GM18502 (cell line): ENCODE measurements around the gene KLK12.

Experiments used
- ATAC-seq: cut with Tn5 transposase; IDR thresholded peaks from one replicate; pipeline ENCODE4 v1.9.1; 2021; ENCODE audit warnings: mild to moderate bottlenecking; ENCODE audit not compliant: unreplicated experiment, poor library complexity

The KLK12 gene

GRCh38 chr19:51059715-51060114 is 24.9 kb upstream of the KLK12 start:
- no peak for ATAC-seq

- no peak for ATAC-seq
These were observed 21.1 kb upstream of the KLK12 start for GRCh38 chr19:51055866-51056265.

- ATAC-seq = no peak
These were observed 12.2 kb upstream of the KLK12 start for GRCh38 chr19:51047031-51047335.

- no peak for ATAC-seq
These were observed 9.5 kb upstream of the KLK12 start for GRCh38 chr19:51044327-51044726.

GRCh38 chr19:51043497-51043896 is 8.7 kb upstream of the KLK12 start:
- no peak for ATAC-seq

- ATAC-seq = no peak
These were observed 5.3 kb upstream of the KLK12 start for GRCh38 chr19:51040151-51040550.

GRCh38 chr19:51036519-51036918 is 1.7 kb upstream of the KLK12 start:
- no peak for ATAC-seq

GRCh38 chr19:51031880-51032225 is 2.9 kb downstream of the KLK12 start:
- no peak for ATAC-seq

- no peak for ATAC-seq
These were observed 3.5 kb downstream of the KLK12 start for GRCh38 chr19:51031220-51031879.

GRCh38 chr19:51030631-51031030 is 4.2 kb downstream of the KLK12 start:
- ATAC-seq = no peak

- no peak for ATAC-seq
These were observed 5.1 kb downstream of the KLK12 start for GRCh38 chr19:51029718-51030117.

- no peak for ATAC-seq
These were observed 6.9 kb downstream of the KLK12 start for GRCh38 chr19:51027873-51028272.

GRCh38 chr19:51027126-51027806 is 7.5 kb downstream of the KLK12 start:
- ATAC-seq = no peak

GRCh38 chr19:51026554-51026831 is 8.3 kb downstream of the KLK12 start, which contains the start of gene KLK11:
Gene KLK11 (minus strand): TSS chr19:51026616. CDS start chr19:51025631, 985 bp downstream.
- ATAC-seq = no peak

- no peak for ATAC-seq
These were observed 8.8 kb downstream of the KLK12 start for GRCh38 chr19:51025809-51026553.

- no peak for ATAC-seq
These were observed 9.4 kb downstream of the KLK12 start for GRCh38 chr19:51025401-51025800.

- ATAC-seq = no peak
These were observed 9.9 kb downstream of the KLK12 start for GRCh38 chr19:51024924-51025323.

GRCh38 chr19:51023946-51024345 is 10.9 kb downstream of the KLK12 start:
- ATAC-seq = no peak

- ATAC-seq = no peak
These were observed 12.3 kb downstream of the KLK12 start for GRCh38 chr19:51022526-51022925.

GRCh38 chr19:51020988-51021651 is 13.7 kb downstream of the KLK12 start:
- ATAC-seq = no peak

- ATAC-seq = no peak
These were observed 15.3 kb downstream of the KLK12 start, which contains the start of gene KLK10 for GRCh38 chr19:51019544-51019925. Gene KLK10 (minus strand): TSS chr19:51019709. CDS start chr19:51019130, 579 bp downstream.
